Suprapubic skin (tissue), 4 donors: Measurements from ENCODE around the gene TMEM214.

Experiments
- CTCF ChIP-seq, 2 donors: fragments of 200-600 bp in 1 of 2; fragments of 450-650 bp in 1 of 2; sonication (generic) in 1 of 2; IDR thresholded peaks; one replicate each; pipeline ENCODE4 v1.5.1; 2016 to 2019; ENCODE audit warnings: antibody characterized with exemption in 2 of 2, mild to moderate bottlenecking in 1 of 2, moderate library complexity in 1 of 2
- EP300 ChIP-seq: sonication (generic); formaldehyde crosslinking; IDR thresholded peaks from one replicate; pipeline ENCODE4 v1.6.1; 2017; ENCODE audit warnings: antibody characterized with exemption
- POLR2AphosphoS5 ChIP-seq, 3 donors: sonication (generic); formaldehyde crosslinking; IDR thresholded peaks; one replicate each; pipeline ENCODE4 v1.6.1; 2017; ENCODE audit warnings: antibody characterized with exemption in 3 of 3

- TF ChIP-seq CTCF (IDR thresholded peaks at IDR 0.05) (no peak), POLR2AphosphoS5 (IDR thresholded peaks at IDR 0.05) (no peak), EP300 (no peak)
These were observed 36.7 kb downstream of the TMEM214 start for GRCh38 chr2:27069436-27069835.
